ENCODE data around the gene TPGS2.

DNA sequence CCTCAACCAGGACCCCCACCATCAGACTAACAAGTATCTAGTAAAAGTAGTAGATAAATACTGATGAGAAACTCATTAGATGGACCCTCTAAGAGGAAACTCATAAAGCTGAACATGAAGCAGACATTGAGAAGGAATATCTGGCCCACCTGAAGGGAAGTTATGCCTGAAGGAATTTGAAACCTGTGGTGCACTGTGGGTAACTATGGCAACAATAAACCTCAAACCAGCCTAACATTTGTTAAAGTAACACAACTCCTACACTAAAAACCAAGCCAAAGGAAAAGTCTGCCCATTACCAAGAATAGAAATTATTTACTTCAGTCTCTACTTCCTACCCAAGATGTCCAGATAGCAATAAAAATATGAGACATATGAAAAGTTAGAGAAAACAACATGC lies 43.5 kb upstream of the TPGS2 start:
- TF ChIP-seq POLR2A (IDR thresholded peaks at IDR 0.05) (no peak), POLR2AphosphoS5 (IDR thresholded peaks at IDR 0.05) (no peak)
- TF ChIP-seq, protein P1, sequence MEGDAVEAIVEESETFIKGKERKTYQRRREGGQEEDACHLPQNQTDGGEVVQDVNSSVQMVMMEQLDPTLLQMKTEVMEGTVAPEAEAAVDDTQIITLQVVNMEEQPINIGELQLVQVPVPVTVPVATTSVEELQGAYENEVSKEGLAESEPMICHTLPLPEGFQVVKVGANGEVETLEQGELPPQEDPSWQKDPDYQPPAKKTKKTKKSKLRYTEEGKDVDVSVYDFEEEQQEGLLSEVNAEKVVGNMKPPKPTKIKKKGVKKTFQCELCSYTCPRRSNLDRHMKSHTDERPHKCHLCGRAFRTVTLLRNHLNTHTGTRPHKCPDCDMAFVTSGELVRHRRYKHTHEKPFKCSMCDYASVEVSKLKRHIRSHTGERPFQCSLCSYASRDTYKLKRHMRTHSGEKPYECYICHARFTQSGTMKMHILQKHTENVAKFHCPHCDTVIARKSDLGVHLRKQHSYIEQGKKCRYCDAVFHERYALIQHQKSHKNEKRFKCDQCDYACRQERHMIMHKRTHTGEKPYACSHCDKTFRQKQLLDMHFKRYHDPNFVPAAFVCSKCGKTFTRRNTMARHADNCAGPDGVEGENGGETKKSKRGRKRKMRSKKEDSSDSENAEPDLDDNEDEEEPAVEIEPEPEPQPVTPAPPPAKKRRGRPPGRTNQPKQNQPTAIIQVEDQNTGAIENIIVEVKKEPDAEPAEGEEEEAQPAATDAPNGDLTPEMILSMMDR (IDR thresholded peaks at IDR 0.05), result no peak
